ENCODE data around the gene SKI.

GRCh38 chr1:2258996-2259395 is 30.9 kb downstream of the SKI start:
- TF ChIP-seq CTCF (IDR thresholded peaks at IDR 0.05; ENCODE audit: low read depth, low read length) (no peak), MYC (IDR thresholded peaks at IDR 0.05; ENCODE audit: low read depth, low read length) (no peak)
